Endodermal cell (in vitro differentiated cells): ENCODE measurements around the gene CEP128. TPM values are rescaled to one million over a fixed set of nuclear protein-coding genes. Genes with fewer than 3 reads are reported as not detected.

Experiments
- DNase-seq: peaks from one replicate; pipeline ENCODE4 v3.0.0-alpha.2; 2017
- H3K27ac ChIP-seq: 2 replicates; pipeline ENCODE4 v1.5.1; 2013; ENCODE audit warnings: mild to moderate bottlenecking, low read depth, low read length, moderate library complexity
- H3K27me3 ChIP-seq: 2 replicates; pipeline ENCODE4 v1.6.1; 2013; ENCODE audit warnings: mild to moderate bottlenecking, low read length, moderate library complexity; ENCODE audit not compliant: insufficient read depth, control insufficient read depth, poor library complexity, severe bottlenecking
- H3K36me3 ChIP-seq: 2 replicates; pipeline ENCODE4 v1.7.0; 2013; ENCODE audit warnings: mild to moderate bottlenecking, low read length, moderate library complexity; ENCODE audit not compliant: control insufficient read depth, insufficient read depth
- H3K4me1 ChIP-seq: one replicate; pipeline ENCODE4 v1.7.0; 2013; ENCODE audit warnings: low read length; ENCODE audit not compliant: control insufficient read depth, insufficient read depth
- H3K4me3 ChIP-seq: 2 replicates; pipeline ENCODE4 v1.5.1; 2013; ENCODE audit warnings: mild to moderate bottlenecking, low read length, moderate library complexity
- H3K9ac ChIP-seq: 2 replicates; pipeline ENCODE4 v1.6.1; 2013; ENCODE audit warnings: mild to moderate bottlenecking, low read length, moderate library complexity; ENCODE audit not compliant: poor library complexity, severe bottlenecking; ENCODE audit errors: extremely low read depth
- H3K9me3 ChIP-seq: 2 replicates; pipeline ENCODE4 v1.6.1; 2013; ENCODE audit warnings: mild to moderate bottlenecking, low read length, moderate library complexity; ENCODE audit not compliant: control insufficient read depth
- H3K27ac Mint-ChIP-seq: 2 replicates; pipeline ENCODE4 v1.8.0; 2020; ENCODE audit warnings: mixed read lengths
- H3K27me3 Mint-ChIP-seq: 2 replicates; pipeline ENCODE4 v1.8.0; 2021; ENCODE audit warnings: mild to moderate bottlenecking, mixed read lengths; ENCODE audit not compliant: insufficient read depth
- H3K36me3 Mint-ChIP-seq: 2 replicates; pipeline ENCODE4 v1.8.0; 2020; ENCODE audit warnings: low read depth, mixed read lengths
- H3K4me1 Mint-ChIP-seq: 2 replicates; pipeline ENCODE4 v1.8.0; 2020; ENCODE audit warnings: mixed read lengths
- H3K4me3 Mint-ChIP-seq: 2 replicates; pipeline ENCODE4 v1.8.0; 2020; ENCODE audit warnings: mild to moderate bottlenecking, moderate library complexity, mixed read lengths
- H3K9me3 Mint-ChIP-seq: 2 replicates; pipeline ENCODE4 v1.8.0; 2020; ENCODE audit warnings: mild to moderate bottlenecking, mixed read lengths
- WGBS, 2 experiments: methylation state at CpG; one replicate each; pipeline versions ENCODE4 v1.1.5 to v1.1.7; 2013; ENCODE audit warnings: missing lambda C conversion rate in 2 of 2, mixed read lengths in 1 of 2; ENCODE audit not compliant: insufficient coverage in 1 of 2, insufficient read length in 1 of 2; 5-methylcytosine and 5-hydroxymethylcytosine counted together
- total RNA-seq, 2 donors: library from RNA; stranded (reverse); fragmentation: NEBNext Ultra II Directional in 1 of 2; extraction: Animal tissue kit (Norgen Biotek cat#: 25700) in 1 of 2; gene quantifications; 2 replicates in 1 of 2; 3 replicates in 1 of 2; pipeline ENCODE4 v1.2.1, GENCODE V29; 2021
- TF ChIP-seq, protein P1 (sequence below): fragments of 200-600 bp; sonication (generic); conservative IDR thresholded peaks from 2 replicates; pipeline ENCODE4 v1.5.0; 2021; ENCODE audit warnings: antibody characterized with exemption, mild to moderate bottlenecking

Gene CEP128
- total RNA-seq, 2 donors from 2014 or later: 21.6 to 29.0 TPM

DNA sequence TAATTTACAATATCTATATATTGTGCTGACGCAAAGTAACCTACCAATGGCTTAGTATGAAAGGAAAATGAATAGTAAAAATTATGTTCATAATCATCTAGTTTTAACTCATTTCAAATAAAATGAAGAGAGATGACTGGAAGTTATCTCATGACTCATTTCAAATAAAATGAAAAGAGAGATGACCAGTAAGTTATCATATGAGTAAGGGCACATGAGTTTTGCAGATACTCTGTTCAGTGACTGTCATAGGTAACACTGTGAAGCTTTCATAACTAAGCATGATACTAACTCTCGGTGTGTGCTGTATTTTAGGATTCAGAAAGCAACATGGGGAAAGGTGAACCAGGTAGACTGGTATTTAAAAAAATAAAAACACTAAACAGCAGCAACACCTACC lies 365.8 kb downstream of the CEP128 start:
- Histone ChIP-seq H3K9ac (no peak overlapping the region), H3K4me1 (no peaks in the 10 kb centered on the region), H3K9me3 (no peaks in the 10 kb centered on the region), H3K4me3 (no peak overlapping the region), H3K36me3 (no peaks in the 10 kb centered on the region), H3K27ac (no peak overlapping the region), H3K27me3 (peaks cover 8% of the 10 kb centered on the region)
- Mint-ChIP-seq H3K36me3 (no peaks in the 10 kb centered on the region), H3K4me3 (no peak overlapping the region), H3K9me3 (no peaks in the 10 kb centered on the region), H3K27me3 (peaks cover 10% of the 10 kb centered on the region), H3K4me1 (peaks cover 25% of the 10 kb centered on the region), H3K27ac (no peak overlapping the region)
- DNase-seq: no peak
- WGBS, 2 experiments: 92 to 100% methylated on average over 1 of the region's 2 CpGs
- TF ChIP-seq, protein P1, sequence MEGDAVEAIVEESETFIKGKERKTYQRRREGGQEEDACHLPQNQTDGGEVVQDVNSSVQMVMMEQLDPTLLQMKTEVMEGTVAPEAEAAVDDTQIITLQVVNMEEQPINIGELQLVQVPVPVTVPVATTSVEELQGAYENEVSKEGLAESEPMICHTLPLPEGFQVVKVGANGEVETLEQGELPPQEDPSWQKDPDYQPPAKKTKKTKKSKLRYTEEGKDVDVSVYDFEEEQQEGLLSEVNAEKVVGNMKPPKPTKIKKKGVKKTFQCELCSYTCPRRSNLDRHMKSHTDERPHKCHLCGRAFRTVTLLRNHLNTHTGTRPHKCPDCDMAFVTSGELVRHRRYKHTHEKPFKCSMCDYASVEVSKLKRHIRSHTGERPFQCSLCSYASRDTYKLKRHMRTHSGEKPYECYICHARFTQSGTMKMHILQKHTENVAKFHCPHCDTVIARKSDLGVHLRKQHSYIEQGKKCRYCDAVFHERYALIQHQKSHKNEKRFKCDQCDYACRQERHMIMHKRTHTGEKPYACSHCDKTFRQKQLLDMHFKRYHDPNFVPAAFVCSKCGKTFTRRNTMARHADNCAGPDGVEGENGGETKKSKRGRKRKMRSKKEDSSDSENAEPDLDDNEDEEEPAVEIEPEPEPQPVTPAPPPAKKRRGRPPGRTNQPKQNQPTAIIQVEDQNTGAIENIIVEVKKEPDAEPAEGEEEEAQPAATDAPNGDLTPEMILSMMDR: no peak

DNA sequence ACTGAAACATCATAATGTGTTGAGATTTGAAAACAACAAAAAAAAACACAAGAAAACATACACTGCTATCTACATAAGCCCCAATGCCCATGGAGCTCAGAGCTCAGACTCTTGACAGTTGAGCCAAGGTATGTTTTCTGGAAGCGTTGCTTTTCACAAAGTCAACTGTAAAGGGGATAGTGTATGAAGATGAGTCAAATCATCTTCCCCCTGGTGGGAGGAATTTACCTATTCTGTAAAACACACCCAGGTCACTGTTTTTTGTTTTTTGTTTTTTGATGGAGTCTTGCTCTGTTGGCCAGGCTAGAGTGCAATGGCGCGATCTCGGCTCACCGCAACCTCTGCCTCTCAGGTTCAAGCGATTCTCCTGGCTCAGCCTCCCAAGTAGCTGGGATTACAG lies 368.9 kb downstream of the CEP128 start:
- 94 to 95% methylated on average over 5 to 6 of the region's 6 CpGs for WGBS, 2 experiments
- Mint-ChIP-seq H3K36me3 (no peaks in the 10 kb centered on the region), H3K27me3 (peaks cover 2% of the 10 kb centered on the region), H3K4me3 (no peak overlapping the region), H3K9me3 (no peaks in the 10 kb centered on the region), H3K27ac (no peak overlapping the region), H3K4me1 (peaks cover 24% of the 10 kb centered on the region)
- Histone ChIP-seq H3K27ac (no peak overlapping the region), H3K36me3 (no peaks in the 10 kb centered on the region), H3K4me3 (no peak overlapping the region), H3K9me3 (no peaks in the 10 kb centered on the region), H3K27me3 (no peaks in the 10 kb centered on the region), H3K4me1 (no peaks in the 10 kb centered on the region), H3K9ac (no peak overlapping the region)
- TF ChIP-seq, protein P1: peak; percentile 48
- DNase-seq: no peak

- Mint-ChIP-seq H3K36me3 (no peaks in the 10 kb centered on the region), H3K4me1 (peaks cover 7% of the 10 kb centered on the region), H3K27ac (no peak overlapping the region), H3K9me3 (no peaks in the 10 kb centered on the region), H3K4me3 (no peak overlapping the region), H3K27me3 (no peaks in the 10 kb centered on the region)
- DNase-seq: no peak
- WGBS, 2 experiments: 97 to 100% methylated on average over 2 to 3 of the region's 3 CpGs
- TF ChIP-seq, protein P1: no peak
- no peaks in the 10 kb centered on the region for H3K36me3 ChIP-seq
- H3K9me3 ChIP-seq: no peaks in the 10 kb centered on the region
- no peaks in the 10 kb centered on the region for H3K4me1 ChIP-seq
- no peak overlapping the region for H3K4me3 ChIP-seq
- no peaks in the 10 kb centered on the region for H3K27me3 ChIP-seq
- H3K9ac ChIP-seq: no peak overlapping the region
- H3K27ac ChIP-seq: no peak overlapping the region
These were observed 370.6 kb downstream of the CEP128 start for GRCh38 chr14:80570930-80571298.
